Ramos (cell line): ENCODE data around the gene RASSF3.

Experiments
- in situ Hi-C: fragments of 300-500 bp; cut with MboI; formaldehyde crosslinking; loops from one replicate; pipeline ENCODE4 v1.14.3; 2022; ENCODE audit warnings: low sequenced_read_pairs; ENCODE audit not compliant: unreplicated experiment

The RASSF3 gene

GRCh38 chr12:64716371-64716770 is 106.1 kb downstream of the RASSF3 start:
- in situ Hi-C loops, result no loop called here

GRCh38 chr12:64716839-64717455 is 106.7 kb downstream of the RASSF3 start:
- in situ Hi-C loops, result no loop called here

- in situ Hi-C loops, result no loop called here
Observed at GRCh38 chr12:64718649-64719048, 108.4 kb downstream of the RASSF3 start.

- in situ Hi-C loops, result no loop called here
Observed at GRCh38 chr12:64720884-64721283, 110.6 kb downstream of the RASSF3 start.

GRCh38 chr12:64722835-64723234 is 112.5 kb downstream of the RASSF3 start:
- in situ Hi-C loops, result no loop called here

GRCh38 chr12:64723630-64724029 is 113.3 kb downstream of the RASSF3 start:
- in situ Hi-C loops, result no loop called here

GRCh38 chr12:64724201-64724745 is 114.0 kb downstream of the RASSF3 start:
- in situ Hi-C loops, result no loop called here

- in situ Hi-C loops, result no loop called here
Observed at GRCh38 chr12:64729909-64730587, 119.8 kb downstream of the RASSF3 start.

GRCh38 chr12:64730588-64730969 is 120.3 kb downstream of the RASSF3 start:
- in situ Hi-C loops, result no loop called here

- in situ Hi-C loops, result no loop called here
Observed at GRCh38 chr12:64731683-64732082, 121.4 kb downstream of the RASSF3 start.

GRCh38 chr12:64733857-64734256 is 123.6 kb downstream of the RASSF3 start:
- in situ Hi-C loops, result no loop called here

- in situ Hi-C loops, result no loop called here
Observed at GRCh38 chr12:64735442-64735841, 125.1 kb downstream of the RASSF3 start.

GRCh38 chr12:64736771-64737170 is 126.5 kb downstream of the RASSF3 start:
- in situ Hi-C loops, result no loop called here

- in situ Hi-C loops, result no loop called here
Observed at GRCh38 chr12:64737539-64737938, 127.2 kb downstream of the RASSF3 start.

- in situ Hi-C loops, result no loop called here
Observed at GRCh38 chr12:64739778-64740177, 129.5 kb downstream of the RASSF3 start.

- in situ Hi-C loops, result no loop called here
Observed at GRCh38 chr12:64740646-64741045, 130.4 kb downstream of the RASSF3 start.

- in situ Hi-C loops, result no loop called here
Observed at GRCh38 chr12:64742416-64742815, 132.1 kb downstream of the RASSF3 start.

- in situ Hi-C loops, result no loop called here
Observed at GRCh38 chr12:64743206-64743605, 132.9 kb downstream of the RASSF3 start.

GRCh38 chr12:64744422-64745258 is 134.3 kb downstream of the RASSF3 start:
- in situ Hi-C loops, result no loop called here

GRCh38 chr12:64745259-64745807 is 135.0 kb downstream of the RASSF3 start:
- in situ Hi-C loops, result no loop called here

GRCh38 chr12:64745980-64746379 is 135.7 kb downstream of the RASSF3 start:
- in situ Hi-C loops, result no loop called here
